Stimulated activated CD4-positive, alpha-beta T cell treated with anti-CD3 and anti-CD28 coated beads, Interleukin-4, amount 100 ng/mL, for 1 hour (primary cell): ENCODE measurements around the gene CFAP300.
A peak's percentile ranks its signal among the peaks of the same experiment; 100 is the strongest.

Experiments
- DNase-seq: peaks from one replicate; pipeline ENCODE4 v3.0.0-alpha.2; 2020

Gene CFAP300

DNA sequence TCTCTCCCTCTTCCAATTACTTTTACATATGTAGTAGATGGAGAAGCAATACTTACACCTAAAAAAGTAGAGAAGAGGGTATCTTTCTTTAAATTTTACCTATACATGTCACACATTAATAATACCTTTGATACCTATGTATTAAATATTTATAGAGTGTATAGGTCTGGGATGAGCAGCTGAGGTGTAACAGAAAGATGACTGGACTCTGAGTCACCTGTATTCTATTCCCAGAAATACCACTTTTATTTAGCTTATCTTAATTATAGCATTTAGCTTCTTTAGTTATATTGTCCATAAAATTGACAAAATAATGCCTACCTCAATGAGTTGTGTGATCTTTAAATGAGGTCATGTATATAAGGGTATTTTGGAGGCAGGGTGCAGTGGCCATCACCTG is 32.4 kb downstream of the CFAP300 start:
- no peak for DNase-seq

DNA sequence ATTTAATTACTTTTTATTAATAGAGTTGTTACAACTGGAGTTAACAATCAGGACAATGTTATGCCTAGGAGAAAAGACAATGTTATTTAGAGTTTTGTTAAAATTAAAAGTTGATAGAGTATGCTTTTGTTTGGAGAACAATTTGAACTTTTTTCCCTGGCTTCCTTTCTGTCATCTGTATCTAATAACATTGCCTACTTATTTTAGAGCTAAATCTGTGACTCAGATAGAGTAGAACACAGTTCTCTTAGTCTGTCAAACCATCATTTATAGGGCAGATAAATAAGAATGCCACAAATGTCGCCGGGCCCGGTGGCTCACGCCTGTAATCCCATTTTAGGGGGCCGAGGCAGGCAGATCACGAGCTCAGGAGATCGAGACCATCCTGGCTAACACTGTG is 34.1 kb downstream of the CFAP300 start:
- DNase-seq, result no peak

DNA sequence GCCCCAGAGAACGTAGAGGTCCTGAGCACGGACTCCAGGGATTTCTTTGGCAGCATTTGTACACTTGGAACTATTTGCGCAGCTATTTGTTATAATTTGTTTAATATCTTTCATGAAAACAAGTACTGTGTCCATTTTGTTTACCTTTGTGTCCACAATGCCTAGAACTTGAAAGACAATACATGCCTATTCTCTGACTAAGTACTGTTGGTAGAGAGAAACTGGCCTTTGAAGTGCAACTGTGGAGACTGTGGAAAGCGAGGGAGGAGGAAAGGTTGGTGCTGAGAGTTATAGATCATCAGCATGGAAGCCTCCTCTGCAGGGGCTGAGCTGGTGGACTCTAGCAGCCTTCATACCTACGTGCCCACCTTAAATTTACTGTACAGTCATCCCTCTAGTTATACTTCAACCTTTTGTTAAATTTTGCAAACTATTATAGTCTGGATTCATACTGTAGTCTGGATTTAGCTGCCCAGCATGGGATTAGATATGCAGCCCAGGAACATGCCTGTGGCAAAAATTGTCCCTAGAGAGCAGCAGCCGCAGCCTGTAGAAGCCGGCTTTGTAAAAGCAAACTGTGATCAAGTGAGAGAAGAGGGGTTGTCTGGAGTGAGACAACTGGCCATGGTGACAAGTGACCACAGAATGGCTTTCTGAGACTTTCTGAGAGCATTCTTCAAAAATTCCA is 38.8 kb downstream of the CFAP300 start:
- DNase-seq, result no peak

DNA sequence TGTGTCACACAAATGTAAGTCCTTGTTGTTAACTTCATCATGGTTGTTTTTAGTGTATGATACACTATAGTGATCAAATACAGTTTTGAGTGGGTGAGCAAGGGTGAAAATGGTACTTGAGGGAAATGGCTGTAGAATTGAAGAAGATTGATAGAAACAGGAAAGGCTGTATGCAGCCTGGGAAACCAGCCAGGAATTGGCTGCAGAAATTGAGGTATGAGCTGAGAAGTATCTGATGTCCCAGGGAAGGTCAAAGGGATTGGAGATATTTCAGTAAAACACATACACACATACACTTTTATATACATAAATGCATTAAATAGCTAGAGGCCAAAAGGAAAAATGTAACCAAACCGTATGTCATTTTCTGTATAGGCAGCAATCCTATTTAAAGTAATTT is 49.9 kb downstream of the CFAP300 start:
- DNase-seq, result no peak

DNA sequence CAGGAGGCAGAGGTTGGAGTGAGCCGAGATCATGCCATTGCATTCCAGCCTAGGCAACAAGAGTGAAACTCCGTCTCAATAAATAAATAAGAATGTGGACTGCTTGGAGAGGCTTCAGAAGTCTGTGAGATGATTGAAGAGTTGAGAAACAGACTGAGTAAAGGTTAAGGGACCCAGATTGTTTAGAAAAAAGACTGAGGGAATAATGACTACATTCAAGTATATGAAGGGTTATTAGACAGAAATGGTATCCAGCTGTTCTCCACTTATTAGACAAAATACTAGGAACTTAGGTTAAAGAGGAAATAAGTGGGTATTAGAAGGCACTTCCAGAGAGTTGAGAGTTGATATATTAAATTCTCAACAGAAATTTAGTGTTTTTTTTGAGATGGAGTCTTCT is 52.5 kb downstream of the CFAP300 start:
- no peak for DNase-seq

DNA sequence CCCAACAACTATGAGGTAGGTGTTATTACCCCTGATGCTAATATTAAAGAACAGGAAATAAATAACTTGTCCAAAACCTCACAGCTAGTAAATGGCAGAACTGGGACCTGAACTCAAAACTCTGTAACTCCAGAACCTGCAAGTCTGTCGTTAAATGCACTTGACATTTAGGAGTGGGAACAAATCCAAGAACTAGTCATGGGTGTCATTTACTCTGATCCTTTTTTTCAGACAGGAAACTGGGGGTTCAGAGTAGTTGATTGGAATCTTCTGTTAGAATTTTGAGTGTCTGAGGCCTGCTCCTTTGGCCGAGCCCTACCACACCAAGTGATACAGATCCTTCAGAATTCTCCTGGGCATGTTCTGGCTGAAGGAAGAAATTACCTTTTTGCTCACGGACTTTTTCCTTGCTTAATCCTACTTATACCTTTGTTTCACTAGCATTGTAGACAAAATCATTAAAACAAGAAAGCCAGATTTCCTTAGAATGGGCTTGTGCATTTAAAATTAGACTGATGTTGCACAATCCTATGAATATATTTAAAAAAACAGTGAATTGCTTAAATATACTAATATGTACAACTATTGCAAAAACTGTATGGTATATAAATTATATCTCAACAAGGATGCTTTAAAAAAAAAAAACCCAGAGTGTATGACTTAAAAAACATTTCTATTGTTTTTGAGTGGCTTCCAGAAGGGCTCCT is 61.6 kb downstream of the CFAP300 start:
- DNase-seq, result no peak

DNA sequence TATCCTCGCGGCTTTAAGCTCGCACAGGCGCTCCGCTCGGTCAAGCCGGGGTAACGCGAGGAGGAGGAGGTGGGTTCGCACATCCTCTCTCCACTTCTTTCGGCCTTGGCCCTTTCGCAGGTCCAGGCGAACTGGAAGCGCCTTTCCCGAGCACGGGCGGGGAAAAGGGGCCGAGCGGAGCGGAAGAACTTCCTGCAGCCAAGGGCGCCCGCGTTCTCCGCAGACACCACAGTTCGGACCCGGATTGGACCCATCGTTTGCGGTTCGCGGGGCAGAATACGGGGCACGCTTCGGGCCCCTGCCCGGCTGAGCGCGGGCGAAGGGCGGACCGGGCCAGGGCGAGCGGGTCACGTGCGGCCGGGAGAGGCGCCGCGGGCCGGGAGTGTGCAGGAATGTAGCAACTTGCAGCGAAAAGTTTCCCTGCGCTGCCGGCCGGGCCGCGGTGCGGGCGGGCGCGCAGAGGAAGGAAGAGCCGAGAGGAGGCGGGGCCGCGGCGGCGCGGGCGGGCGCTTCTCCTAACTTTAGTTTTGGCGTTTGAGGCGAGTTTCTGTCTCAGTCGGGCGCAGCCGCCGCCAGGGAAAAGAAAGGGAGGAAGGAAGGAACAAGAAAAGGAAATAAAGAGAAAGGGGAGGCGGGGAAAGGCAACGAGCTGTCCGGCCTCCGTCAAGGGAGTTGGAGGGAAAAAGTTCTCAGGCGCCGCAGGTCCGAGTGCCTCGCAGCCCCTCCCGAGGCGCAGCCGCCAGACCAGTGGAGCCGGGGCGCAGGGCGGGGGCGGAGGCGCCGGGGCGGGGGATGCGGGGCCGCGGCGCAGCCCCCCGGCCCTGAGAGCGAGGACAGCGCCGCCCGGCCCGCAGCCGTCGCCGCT is 62.9 kb downstream of the CFAP300 start, which contains the start of gene YAP1:
Gene YAP1, plus strand, starts transcription at position 552 of the 865 bp plus-strand sequence. CDS start 402 bp downstream, outside the sequence.
- peak; percentile 74 for DNase-seq

DNA sequence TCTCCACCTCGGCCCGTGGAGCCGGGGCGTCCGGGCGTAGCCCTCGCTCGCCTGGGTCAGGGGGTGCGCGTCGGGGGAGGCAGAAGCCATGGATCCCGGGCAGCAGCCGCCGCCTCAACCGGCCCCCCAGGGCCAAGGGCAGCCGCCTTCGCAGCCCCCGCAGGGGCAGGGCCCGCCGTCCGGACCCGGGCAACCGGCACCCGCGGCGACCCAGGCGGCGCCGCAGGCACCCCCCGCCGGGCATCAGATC is 63.4 kb downstream of the CFAP300 start:
- DNase-seq, result no peak

DNA sequence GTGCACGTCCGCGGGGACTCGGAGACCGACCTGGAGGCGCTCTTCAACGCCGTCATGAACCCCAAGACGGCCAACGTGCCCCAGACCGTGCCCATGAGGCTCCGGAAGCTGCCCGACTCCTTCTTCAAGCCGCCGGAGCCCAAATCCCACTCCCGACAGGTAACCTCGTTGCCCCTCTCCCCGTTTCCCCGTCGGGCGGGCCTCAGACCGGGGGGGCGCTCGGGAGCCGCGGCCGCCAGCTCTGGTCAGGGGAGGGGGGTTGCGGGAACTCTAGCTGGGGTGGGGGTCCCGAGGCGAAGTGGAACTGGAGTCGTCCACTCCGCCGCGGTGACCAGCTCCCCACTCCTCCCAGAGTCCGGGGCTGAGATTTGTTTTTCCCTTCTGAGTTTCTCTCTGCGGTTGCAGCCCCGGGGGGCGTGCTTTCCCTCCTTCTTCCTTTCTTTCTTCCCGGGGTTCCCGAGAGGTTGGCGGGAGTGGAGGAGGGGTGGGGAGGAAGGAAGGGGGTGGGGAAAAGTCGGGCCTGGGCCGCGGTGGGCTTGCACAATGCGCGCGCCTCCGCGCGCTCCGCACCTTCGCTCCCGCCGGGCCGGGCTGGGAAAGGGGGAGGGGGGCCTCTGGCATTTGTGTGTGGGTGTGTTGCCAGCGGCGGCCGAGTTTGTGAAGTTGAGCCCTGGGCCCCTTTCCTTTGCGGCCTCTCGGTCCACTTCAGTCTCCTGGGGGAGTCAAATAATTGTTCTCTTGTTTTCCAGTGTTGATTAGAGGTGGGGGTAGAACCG is 64.0 kb downstream of the CFAP300 start:
- DNase-seq, result peak; percentile 14

DNA sequence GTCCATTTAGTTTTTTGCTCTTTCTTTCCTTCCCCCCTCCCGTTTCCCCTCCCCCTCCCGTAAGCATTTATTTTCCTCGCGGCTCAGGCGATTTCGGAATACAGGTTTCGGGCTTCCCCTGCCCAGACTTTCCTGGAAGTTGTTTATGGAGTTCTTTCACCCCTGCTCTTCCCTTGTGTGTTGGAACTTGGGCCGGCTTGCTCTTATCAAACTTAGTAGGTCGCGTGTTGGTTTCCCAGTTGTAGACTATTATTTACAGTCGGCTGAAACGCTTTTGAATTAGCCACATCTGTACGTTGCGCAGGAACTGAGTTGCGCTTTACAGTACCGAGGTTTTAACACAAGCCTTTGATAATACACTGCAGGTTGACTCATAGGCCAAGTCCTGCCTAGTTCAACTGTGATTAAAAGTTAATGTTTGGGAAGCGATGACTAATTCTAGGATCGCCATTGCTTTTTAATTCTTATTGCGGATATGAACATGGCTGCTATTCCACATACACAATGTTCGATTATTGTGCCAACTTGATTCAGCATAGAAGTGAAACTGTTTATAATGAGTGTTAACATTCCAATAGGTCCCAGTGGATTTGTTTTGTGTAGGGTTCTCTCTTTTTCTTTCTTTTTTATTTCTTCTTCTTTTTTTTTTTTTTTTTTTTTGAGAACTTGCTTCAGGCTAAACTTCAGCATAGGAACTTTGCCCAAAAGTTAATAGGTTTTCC is 64.7 kb downstream of the CFAP300 start:
- no peak for DNase-seq

DNA sequence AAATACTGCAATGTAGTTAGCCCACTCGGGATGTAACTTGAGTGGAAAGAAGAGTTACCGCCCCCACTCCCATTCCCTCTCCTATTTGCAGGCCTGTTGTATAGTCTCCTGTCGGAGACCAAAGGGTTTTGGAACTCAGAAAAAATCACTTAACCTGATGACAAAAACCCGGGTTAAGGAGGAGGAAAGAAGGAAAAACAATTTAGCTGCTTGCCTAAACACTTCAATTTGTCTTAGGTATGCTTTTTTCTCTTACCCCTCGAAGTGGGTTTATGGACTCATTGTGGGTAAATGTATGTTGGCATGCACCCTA is 65.2 kb downstream of the CFAP300 start:
- DNase-seq, result no peak

DNA sequence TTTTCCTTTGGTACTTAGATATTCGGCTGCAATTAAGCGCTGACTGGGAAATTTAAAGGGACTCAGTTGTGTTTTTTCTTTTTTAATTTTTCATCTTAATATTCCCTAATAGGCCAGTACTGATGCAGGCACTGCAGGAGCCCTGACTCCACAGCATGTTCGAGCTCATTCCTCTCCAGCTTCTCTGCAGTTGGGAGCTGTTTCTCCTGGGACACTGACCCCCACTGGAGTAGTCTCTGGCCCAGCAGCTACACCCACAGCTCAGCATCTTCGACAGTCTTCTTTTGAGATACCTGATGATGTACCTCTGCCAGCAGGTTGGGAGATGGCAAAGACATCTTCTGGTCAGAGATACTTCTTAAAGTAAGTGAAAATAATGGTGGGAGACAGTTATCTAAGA is 66.8 kb downstream of the CFAP300 start:
- no peak for DNase-seq

DNA sequence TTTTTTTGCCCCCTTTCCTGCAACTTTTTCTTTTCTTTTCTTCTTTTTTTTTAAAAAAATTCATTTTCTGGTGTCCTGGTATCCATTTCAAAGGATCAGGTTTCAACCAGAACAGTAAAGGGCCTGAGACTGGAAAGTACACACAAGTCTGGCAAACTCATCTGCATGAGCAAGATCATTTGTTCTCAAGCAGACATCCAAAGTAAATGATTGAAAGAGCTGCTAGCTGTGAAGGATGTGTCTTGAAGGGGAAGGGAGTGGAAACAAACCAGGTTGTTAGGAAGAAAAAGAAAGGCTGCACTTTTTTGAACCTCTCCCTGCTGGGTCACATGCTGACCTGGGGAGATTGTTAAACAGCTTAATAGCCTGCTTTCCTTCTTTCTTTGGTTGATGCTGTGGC is 68.3 kb downstream of the CFAP300 start:
- DNase-seq, result no peak

DNA sequence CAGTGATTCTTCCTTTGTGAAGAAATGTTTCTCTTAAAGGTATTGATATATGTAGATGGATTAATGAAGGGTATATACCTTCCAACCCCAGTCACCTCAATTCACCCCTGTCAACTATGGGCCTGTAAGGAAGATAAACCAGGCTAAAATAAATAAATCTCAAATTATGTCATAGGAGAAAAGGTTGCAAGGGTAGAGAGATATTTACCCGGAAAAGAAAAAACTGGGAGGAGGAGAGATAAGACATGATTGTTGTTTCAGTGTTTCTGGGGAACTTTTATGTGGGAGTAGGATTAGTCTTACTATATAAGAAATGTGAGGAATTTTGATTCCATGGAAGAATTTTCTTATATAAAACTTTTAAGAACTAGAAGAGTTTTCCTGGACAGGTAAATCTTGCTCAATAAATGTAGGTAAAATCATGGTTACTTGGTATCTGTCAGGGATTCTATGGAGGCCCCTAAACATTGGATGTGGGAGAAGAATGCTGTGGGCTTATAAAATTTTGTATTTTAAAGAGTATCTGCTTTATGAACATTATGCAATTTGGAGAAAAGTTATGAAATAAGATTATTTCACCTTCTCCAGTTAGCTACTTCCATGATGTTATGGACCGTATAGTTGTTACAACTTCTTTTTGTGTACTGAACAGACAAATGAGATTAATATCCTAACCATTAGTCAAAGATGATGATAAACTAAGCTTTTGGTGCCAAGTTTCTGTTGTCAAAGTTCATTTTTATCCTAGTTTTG is 69.4 kb downstream of the CFAP300 start:
- DNase-seq, result no peak

DNA sequence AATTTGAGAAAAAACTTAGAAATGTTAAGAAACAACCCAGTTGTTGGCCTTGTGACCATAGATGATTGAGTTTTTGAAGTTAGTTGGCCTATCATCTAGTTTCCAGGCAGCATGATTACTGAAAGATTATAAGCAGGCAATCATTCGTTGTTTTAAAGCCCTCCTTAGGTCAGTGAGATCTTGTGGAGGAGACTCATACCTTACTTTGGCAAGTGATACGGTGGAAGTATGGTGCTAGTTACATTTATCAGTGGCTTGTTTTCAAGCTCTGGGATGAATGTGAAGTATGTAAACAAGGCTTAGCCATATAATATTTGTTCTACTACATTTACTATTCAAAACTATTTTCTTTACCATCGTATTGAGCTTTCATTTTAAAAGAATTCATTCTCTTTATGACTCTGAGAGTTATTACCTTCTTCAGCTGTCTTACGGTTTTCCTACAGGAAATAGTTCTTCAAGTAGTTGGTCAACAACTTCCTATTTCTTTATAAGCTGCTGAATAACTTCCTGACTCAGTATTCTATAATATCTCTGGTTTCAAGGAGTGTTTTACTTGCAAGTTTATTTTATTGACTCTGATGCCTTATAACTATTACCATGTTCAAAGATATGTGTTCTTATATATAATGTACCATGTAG is 70.4 kb downstream of the CFAP300 start:
- DNase-seq, result no peak

DNA sequence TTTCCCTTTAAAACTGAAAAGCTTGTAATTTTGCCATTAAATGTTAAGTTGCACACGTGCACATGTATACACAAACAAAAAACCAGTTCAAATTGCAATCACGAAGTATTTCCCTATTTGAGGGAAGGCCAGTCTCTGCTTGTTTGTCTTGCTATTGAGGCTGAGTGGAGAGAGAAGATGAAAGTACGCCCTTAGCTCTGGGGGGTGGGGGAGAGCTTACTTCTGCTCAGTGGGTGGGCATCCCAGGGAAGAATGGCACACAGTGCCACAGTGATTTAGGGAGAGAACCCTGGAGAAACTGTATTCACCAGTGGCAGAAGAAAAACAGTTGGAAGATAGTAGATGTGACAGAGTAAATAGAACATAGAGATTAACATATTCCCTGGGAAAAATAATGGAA is 71.7 kb downstream of the CFAP300 start:
- no peak for DNase-seq

DNA sequence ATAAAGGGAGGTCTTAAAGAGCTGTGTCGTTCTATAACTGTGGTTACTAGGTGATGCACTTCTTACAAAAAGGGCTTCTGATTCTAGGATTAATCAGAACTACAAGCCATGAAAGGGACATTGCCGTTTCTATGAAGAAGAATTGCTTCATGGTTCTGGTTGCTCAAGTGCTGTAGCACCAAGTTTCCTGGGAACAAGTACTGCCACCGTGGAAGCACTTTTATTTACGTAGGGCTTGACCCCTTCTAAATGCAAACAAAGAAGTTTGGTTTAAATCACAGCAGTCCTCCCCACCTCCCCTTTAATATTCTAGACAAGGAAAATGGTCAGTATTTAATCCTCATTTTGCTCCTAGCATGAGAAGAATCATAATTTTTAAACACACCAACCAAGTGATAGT is 72.8 kb downstream of the CFAP300 start:
- DNase-seq, result no peak

DNA sequence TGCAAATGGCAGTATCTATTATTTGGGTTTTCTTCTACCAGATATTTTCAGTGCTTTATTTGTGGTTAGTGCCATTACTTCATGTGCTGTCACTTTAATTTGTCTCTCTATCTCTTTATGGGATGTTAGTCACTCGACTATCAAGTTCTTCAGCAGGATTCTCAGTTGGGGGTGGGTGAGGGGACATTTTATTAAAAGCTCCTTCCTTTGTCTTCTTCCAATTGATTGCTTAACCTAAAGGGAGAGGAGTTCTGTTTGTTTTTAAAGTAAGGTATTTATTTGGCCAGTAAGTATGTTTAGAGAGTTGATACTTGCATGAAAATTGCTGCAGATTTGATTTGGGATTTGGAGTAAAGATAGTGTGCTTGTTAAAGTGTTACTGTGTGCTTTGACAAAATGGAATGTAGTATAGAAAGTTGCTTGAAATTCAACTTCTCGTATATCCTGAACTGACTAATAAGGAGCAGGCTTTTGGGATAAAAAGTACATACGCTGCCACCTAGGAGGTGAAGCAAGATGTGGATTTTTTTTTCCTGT is 73.3 kb downstream of the CFAP300 start:
- no peak for DNase-seq

DNA sequence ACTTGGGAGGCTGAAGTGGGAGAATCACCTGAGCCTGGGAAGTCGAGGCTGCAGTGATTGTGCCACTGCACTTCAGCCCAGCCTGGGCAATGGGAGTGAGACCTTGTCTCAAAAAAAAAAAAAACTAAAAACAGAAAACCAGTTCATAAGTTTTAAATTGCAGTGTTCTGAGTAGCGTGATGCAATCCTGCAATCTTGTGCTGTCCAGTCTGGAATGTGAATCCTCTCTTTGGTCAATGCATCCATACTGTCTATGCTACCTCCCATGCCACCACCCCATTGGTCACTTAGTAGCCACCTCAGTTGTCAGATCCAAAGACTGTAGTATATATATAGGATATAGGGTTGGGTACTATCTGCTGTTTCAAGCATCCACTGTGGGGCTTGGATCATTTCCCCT is 74.1 kb downstream of the CFAP300 start:
- no peak for DNase-seq
